ENCODE results near the gene OR8B4. TPM values are rescaled to one million over a fixed set of nuclear protein-coding genes. Genes with fewer than 3 reads are reported as not detected.
"Not testable (repeated sequence)": the region's sequence is repeated elsewhere in the genome, so short reads cannot be mapped to it uniquely, and the experiment has no call there.

The OR8B4 gene
- total and polyA plus RNA-seq, 10 of the 15 experiments (the other 5 are each of a cell fraction or from before 2014, with no cell fraction given): not detected

GRCh38 chr11:124398924-124399323 lies 25.7 kb downstream of the OR8B4 start, which contains the start of gene OR8B3 (continued):
- TF ChIP-seq CBX5 (IDR thresholded peaks at IDR 0.05; ENCODE audit: low read depth) (no peak), ESRRA (IDR thresholded peaks at IDR 0.05; ENCODE audit: low read length) (no peak)

GRCh38 chr11:124396847-124397246 lies 27.8 kb downstream of the OR8B4 start:
- RAD21 ChIA-PET (ENCODE audit: unreplicated experiment); FAIRE-seq; H4K20me1 ChIP-seq (ENCODE audit: control insufficient read depth, insufficient read depth); DNase-seq (ENCODE audit: low read depth, low spot score); CTCF ChIA-PET; H3K27me3 ChIP-seq (replicated peaks in 1 of 2; ENCODE audit: control insufficient read depth in 2 of 2, insufficient read depth in 2 of 2, low read length in 1 of 2); H3K4me3 ChIP-seq; H3K4me1 ChIP-seq (ENCODE audit: control insufficient read depth, insufficient read depth, low read length); H3K4me2 ChIP-seq (ENCODE audit: control insufficient read depth, insufficient read depth); BruUV-seq (replicated peaks); H3K9ac ChIP-seq (ENCODE audit: control insufficient read depth, insufficient read depth, low read length); H3K27ac ChIP-seq (ENCODE audit: control insufficient read depth, insufficient read depth); H3K79me2 ChIP-seq (ENCODE audit: control insufficient read depth, insufficient read depth, low read length); ATAC-seq; H2AFZ ChIP-seq (ENCODE audit: control insufficient read depth, low read depth, low read length); in situ Hi-C loops (cut with MboI); intact Hi-C loops (cut with micrococcal nuclease; ENCODE audit: unreplicated experiment); H3K36me3 ChIP-seq (ENCODE audit: control insufficient read depth in 2 of 2, insufficient read depth in 2 of 2, low read length in 1 of 2); H3K9me3 ChIP-seq (replicated peaks; ENCODE audit: control insufficient read depth, insufficient read depth, low read length); SMC1A ChIA-PET (ENCODE audit: uncharacterized antibody, unreplicated experiment): not testable (repeated sequence)
- POLR2A ChIA-PET: interaction anchor here (0.6 kb wide), 1 partner anchor 1663 kb away, joined by 3 read pairs; no protein-coding TSS in a partner anchor
- WGBS (ENCODE audit: insufficient coverage, insufficient replicate concordance, low lambda C conversion rate, missing lambda C conversion rate): 47% methylated on average over 2 of the region's 4 CpGs

GRCh38 chr11:124394408-124394807 lies 30.3 kb downstream of the OR8B4 start:
- no peak overlapping the region for H3K4me2 ChIP-seq (ENCODE audit: control insufficient read depth, insufficient read depth)
- ATAC-seq: no peak
- RAD21 ChIA-PET (ENCODE audit: unreplicated experiment): no interaction called here

More at GRCh38 chr11:124394408-124394807, 30.3 kb downstream of the OR8B4 start:
- Histone ChIP-seq H3K4me3 (no peak overlapping the region), H3K9ac (ENCODE audit: control insufficient read depth, insufficient read depth, low read length) (no peak overlapping the region), H3K79me2 (ENCODE audit: control insufficient read depth, insufficient read depth, low read length) (no peaks in the 10 kb centered on the region), H3K4me1 (ENCODE audit: control insufficient read depth, insufficient read depth, low read length) (no peaks in the 10 kb centered on the region), H3K27me3 (replicated peaks in 1 of 2; ENCODE audit: control insufficient read depth in 2 of 2, insufficient read depth in 2 of 2, low read length in 1 of 2) (no peaks in the 10 kb centered on the region), H3K27ac (ENCODE audit: control insufficient read depth, insufficient read depth) (no peak overlapping the region), H3K36me3 (ENCODE audit: control insufficient read depth in 2 of 2, insufficient read depth in 2 of 2, low read length in 1 of 2) (no peaks in the 10 kb centered on the region), H3K9me3 (replicated peaks; ENCODE audit: control insufficient read depth, insufficient read depth, low read length) (no peaks in the 10 kb centered on the region), H4K20me1 (ENCODE audit: control insufficient read depth, insufficient read depth) (no peaks in the 10 kb centered on the region), H2AFZ (ENCODE audit: control insufficient read depth, low read depth, low read length) (no peak overlapping the region)
- CTCF ChIA-PET: interaction anchor here (0.7 kb wide), 1 partner anchor 778 kb away, joined by 3 read pairs; no protein-coding TSS in a partner anchor
- FAIRE-seq (no peak), DNase-seq (ENCODE audit: low read depth, low spot score) (no peak)
- no TSS peak for BruUV-seq (replicated peaks)
- intact Hi-C loops (cut with micrococcal nuclease; ENCODE audit: unreplicated experiment): no loop called here
- POLR2A ChIA-PET: no interaction called here
- no peak for TF ChIP-seq KDM1A (IDR thresholded peaks at IDR 0.05; ENCODE audit: borderline replicate concordance)
- no peak for TF ChIP-seq USF2 (IDR thresholded peaks at IDR 0.05; ENCODE audit: borderline replicate concordance, low read depth, low read length)
- no peak for TF ChIP-seq EGR1 (IDR thresholded peaks at IDR 0.05; ENCODE audit: borderline replicate concordance in 1 of 2, low read depth in 2 of 2, low read length in 2 of 2)
- TF ChIP-seq CBX5 (IDR thresholded peaks at IDR 0.05; ENCODE audit: low read depth): no peak
- no peak for TF ChIP-seq SREBF2 (IDR thresholded peaks at IDR 0.05; ENCODE audit: low read length)
- SMC1A ChIA-PET (ENCODE audit: uncharacterized antibody, unreplicated experiment): interaction anchor here (0.6 kb wide), 1 partner anchor 22 kb away, joined by 3 read pairs; no protein-coding TSS in a partner anchor
- in situ Hi-C loops (cut with MboI): no loop called here
- whole genome bisulfite sequencing (ENCODE audit: insufficient coverage, insufficient replicate concordance, low lambda C conversion rate, missing lambda C conversion rate): 45% methylated on average over 3 of the region's 3 CpGs
